ENCODE data around the gene PKP2. TPM values are rescaled to one million over a fixed set of nuclear protein-coding genes. Genes with fewer than 3 reads are reported as not detected.

The PKP2 gene
- total RNA-seq, 3 donors from 2014 or later = 85.0 to 189 (median 147) TPM

GRCh38 chr12:32757157-32757556 is 139.4 kb downstream of the PKP2 start:
- H3K36me3 ChIP-seq (ENCODE audit: low read depth) = no peaks in the 10 kb centered on the region
- DNase-seq (no peak), ATAC-seq (no peak)
- intact Hi-C loops (cut with DNase I, micrococcal nuclease) = loop anchor here in 1 of 2 donors (10.0 kb wide), 1 partner anchor 158 kb away; no protein-coding TSS in a partner anchor
- H3K4me3 ChIP-seq = no peak overlapping the region
- peaks cover 20% of the 10 kb centered on the region for H3K4me1 ChIP-seq (ENCODE audit: low read depth)
- no peak for TF ChIP-seq CTCF (IDR thresholded peaks at IDR 0.05)
- no peaks in the 10 kb centered on the region for H3K9me3 ChIP-seq

GRCh38 chr12:32756476-32757066 is 140.0 kb downstream of the PKP2 start:
- TF ChIP-seq CTCF (IDR thresholded peaks at IDR 0.05) = no peak
- Histone ChIP-seq H3K4me3 (no peak overlapping the region), H3K9me3 (no peaks in the 10 kb centered on the region), H3K36me3 (ENCODE audit: low read depth) (no peaks in the 10 kb centered on the region), H3K4me1 (ENCODE audit: low read depth) (peaks cover 20% of the 10 kb centered on the region)
- DNase-seq (peak in 1 of 3 donors; percentile 32), ATAC-seq (no peak)
- intact Hi-C loops (cut with DNase I, micrococcal nuclease) = loop anchor here in 1 of 2 donors (10.0 kb wide), 1 partner anchor 158 kb away; no protein-coding TSS in a partner anchor

GRCh38 chr12:32755654-32756475 is 140.7 kb downstream of the PKP2 start, which contains the start of gene YARS2:
Gene YARS2, minus strand, starts transcription at chr12:32755897. Its CDS starts 23 bp downstream, at chr12:32755874.
- H3K36me3 ChIP-seq (ENCODE audit: low read depth) = no peaks in the 10 kb centered on the region
- DNase-seq (peak; percentile 90 to 97 (median 95)), ATAC-seq (peak; percentile 97)
- peaks cover 20% of the 10 kb centered on the region for H3K4me1 ChIP-seq (ENCODE audit: low read depth)
- no peaks in the 10 kb centered on the region for H3K9me3 ChIP-seq
- no peak for TF ChIP-seq CTCF (IDR thresholded peaks at IDR 0.05)
- H3K4me3 ChIP-seq = peak within 1 kb of the TSS; percentile 75
- intact Hi-C loops (cut with DNase I, micrococcal nuclease) = loop anchor here in 1 of 2 donors (10.0 kb wide), 1 partner anchor 159 kb away; no protein-coding TSS in a partner anchor

- H3K36me3 ChIP-seq (ENCODE audit: low read depth) = no peaks in the 10 kb centered on the region
- H3K9me3 ChIP-seq = no peaks in the 10 kb centered on the region
- H3K4me1 ChIP-seq (ENCODE audit: low read depth) = peaks cover 20% of the 10 kb centered on the region
- peak overlapping the region; percentile 75 for H3K4me3 ChIP-seq
- intact Hi-C loops (cut with DNase I, micrococcal nuclease) = loop anchor here in 1 of 2 donors (10.0 kb wide), 1 partner anchor 160 kb away; no protein-coding TSS in a partner anchor
- peak; percentile 82 for ATAC-seq
- DNase-seq = peak; percentile 83 to 90 (median 89)
- peak; percentile 64 for TF ChIP-seq CTCF (IDR thresholded peaks at IDR 0.05)
These were observed 141.4 kb downstream of the PKP2 start for GRCh38 chr12:32755051-32755653.

- intact Hi-C loops (cut with DNase I, micrococcal nuclease) = loop anchor here in 1 of 2 donors (10.0 kb wide), 1 partner anchor 161 kb away; no protein-coding TSS in a partner anchor
- peaks cover 5% of the 10 kb centered on the region for H3K36me3 ChIP-seq (ENCODE audit: low read depth)
- H3K4me1 ChIP-seq (ENCODE audit: low read depth) = peaks cover 20% of the 10 kb centered on the region
- H3K9me3 ChIP-seq = no peaks in the 10 kb centered on the region
- ATAC-seq = no peak
- DNase-seq = no peak
- H3K4me3 ChIP-seq = no peak overlapping the region
- no peak for TF ChIP-seq CTCF (IDR thresholded peaks at IDR 0.05)
These were observed 142.5 kb downstream of the PKP2 start for GRCh38 chr12:32754111-32754510.

All from mucosa of descending colon (tissue), 3 donors.